ENCODE data around the gene PACSIN2.

Gene PACSIN2

DNA sequence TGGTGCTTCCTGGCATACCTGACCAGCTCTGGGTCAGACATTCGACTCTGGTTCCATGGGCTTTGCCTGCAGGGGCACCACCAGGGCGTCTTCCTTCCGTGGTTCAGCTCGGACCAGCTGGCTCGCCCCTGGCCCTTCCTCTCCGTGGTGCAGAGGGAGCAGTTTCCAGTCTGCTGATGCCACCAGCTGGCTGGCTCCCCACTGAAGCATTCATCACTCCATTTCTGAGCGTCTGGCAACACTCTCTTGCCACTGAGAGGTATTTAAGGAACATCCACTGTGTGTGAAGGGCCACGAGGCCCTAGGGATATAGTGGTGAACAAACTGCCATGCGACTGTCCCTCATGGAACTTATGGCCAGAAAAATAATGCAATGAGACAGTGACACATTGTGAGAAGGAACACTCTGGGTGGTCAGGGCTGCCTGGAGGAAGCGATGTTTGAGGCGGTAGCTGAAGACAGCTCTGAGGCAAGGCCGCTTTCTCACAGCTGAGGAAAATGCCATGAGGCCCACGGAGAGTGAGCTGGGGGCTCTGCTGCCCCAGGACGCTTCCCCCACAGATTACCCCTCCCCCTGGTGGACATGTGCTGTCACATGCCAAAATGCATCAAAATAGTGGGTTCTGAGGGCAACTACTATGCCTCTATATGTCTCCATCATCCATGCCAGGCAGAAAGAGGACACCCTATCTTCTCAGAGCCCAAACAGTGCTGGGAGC, 113.0 kb downstream of the PACSIN2 start:
- DNase-seq, result no peak

DNA sequence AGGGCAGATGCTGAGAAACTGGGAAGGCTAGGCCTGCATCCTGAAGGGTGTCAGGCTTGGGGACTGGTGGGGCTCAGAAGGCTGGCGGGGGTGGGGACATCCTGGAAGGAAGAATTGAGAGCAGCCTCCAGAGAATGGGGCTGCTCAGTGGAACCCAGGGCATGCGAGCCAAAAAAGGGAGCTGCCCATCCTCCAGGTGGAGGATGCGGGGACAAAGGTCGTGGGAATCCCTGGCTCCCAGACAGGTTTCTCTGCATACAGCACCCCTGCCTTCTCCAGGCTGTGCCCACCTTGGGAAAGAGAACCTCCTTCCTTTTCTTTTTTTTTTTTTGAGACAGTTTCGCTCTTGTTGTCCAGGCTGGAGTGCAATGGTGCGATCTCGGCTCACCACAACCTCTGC, 117.0 kb downstream of the PACSIN2 start:
- DNase-seq, result no peak

DNA sequence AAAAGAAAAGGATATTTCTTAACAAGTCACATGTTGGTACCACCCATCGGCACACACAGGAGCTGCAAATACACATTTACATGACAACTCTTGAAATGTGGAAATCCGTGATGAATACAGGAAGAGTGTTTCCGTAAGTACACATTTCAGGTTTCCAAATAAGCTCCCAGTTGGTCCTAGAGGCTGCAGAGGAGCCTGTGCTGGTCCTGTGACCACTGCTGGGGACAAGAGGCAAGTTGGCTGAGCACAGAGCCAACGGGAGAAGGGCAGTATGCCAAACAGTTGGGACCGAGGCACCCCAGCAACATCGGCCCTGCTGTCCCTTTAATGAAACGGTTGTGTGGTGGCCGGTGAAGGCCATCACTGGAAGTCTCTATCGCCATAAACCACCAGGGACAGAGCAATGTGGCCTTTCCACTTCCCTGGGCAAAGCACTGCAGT, 119.4 kb downstream of the PACSIN2 start:
- DNase-seq, result no peak

DNA sequence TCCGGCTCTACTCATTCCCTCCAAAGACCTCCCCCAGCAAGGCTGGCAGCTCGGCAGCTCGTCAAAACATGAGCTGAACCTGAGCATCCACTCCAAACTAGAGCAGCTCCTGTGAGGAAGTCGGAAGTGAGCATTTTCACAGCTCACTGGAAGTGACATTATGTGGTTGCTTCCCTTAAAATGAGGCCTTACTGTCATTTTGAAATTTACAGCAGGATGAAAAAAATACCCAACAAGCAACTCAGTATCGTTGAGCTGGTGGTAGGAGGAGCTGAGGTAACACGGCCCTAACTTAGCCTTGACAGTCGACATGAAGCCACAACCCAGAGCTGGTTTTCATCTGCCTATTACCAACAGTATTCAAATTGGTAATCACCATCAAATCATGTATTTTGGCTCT, 119.9 kb downstream of the PACSIN2 start:
- DNase-seq, result no peak

DNA sequence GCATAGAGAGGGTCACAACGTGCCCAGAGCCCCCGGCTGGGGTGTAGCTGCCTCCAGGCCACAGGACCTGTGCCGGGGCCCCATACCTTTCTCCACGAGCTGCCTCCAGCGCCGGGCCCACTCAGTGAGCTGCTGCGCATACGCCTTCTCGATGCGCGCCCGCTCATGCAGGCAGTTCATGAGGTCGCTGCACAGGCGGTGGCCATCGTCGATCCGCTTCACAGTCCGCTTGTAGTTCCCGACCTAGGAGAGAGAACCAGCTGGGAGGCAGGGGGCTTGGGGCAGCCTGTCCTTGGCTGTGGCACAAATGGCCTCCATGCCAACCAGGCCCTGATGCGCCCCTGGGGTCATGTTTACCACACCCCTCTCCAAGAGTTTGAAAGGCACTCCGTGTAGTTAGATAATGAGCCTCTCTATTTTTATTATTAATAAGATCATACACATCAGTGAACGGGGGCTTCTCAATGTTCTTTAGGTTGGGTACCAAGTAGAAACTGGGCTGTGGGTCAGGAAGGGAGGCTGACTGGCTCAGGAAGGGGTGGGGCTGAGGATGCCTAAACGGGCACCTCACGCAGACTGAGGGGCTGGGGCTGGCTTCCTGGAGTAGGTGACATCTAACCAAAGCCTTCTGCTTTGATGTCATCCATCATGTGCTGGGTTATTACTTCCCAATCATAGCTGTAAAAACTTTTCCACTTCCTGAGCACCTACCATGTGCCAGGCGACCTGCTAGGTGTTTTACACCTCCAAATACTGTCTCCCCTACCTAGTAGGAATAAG, 121.4 kb downstream of the PACSIN2 start:
- DNase-seq, result no peak

DNA sequence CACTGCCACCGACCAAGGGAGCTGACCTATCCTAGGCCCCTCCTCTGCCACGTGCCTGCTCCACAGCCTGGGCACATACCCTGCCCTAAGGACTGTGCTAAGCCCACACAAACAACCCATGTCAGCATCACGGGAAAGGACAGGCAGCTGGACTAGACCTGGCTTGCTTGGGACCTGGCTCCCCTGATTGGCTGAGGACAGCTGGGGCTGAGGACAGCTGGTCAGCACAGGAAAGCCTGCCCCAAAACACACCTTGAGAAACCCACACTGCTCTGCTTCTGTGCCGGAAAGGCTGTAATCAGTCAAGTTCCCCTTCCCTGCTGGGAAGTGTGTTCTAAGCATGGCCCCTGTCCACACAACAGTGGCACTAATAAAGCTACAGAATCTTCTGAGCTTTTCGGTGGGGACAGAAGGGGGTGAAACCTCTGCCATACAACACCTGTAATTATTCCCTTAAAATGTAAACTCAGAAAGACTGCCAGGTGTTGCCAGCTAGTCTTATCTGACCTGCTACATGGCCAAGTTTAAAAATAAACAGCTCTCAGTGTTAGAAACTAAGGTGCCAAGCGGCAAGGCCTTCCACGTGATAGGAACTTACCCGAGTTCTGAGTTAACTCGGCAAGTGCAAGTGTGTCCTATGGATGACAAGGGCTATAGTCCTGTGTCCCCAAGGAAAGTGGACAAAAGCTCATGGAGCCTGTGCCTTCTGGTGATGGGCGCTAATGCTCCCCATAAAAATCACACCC, 122.2 kb downstream of the PACSIN2 start:
- no peak for DNase-seq

DNA sequence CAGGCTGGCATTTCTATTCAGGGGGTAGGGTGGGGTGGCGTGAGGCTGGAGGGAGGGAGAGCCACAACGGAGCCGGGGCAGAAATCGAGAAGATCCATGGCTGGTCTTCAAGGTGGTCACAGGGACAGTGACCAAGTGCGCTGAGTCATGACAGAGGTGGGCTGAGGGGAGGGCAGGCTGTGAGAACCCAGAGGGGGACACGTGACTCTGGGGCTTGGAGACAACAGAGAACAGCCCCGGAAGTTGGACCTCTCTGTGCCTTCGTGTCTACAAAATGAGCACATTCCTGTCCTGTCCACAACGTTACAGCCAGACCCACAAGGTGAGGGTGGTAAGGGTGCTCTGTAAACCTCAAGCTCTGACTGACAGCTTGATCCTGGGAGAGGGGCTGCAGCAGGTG, 122.8 kb downstream of the PACSIN2 start:
- DNase-seq, result no peak

DNA sequence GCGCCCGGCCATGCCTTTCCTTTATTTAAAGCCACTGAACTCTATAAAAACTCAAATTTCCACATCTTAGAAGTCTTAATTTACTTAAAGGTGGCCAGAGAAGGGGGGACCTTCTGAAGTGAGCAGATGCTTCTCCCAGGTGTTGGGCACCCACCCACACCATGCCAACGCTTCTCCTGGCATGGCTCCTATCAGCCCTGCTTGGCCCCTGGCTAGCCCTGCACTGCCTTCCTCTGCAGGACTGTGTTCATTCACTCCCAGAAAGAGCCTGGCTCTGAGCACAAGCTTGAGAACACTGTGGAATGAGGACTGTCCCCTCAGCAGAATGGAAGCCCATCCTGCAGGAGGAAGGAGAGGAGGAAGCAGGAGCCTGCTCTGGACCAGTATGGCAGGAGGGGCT, 123.3 kb downstream of the PACSIN2 start:
- DNase-seq, result no peak

DNA sequence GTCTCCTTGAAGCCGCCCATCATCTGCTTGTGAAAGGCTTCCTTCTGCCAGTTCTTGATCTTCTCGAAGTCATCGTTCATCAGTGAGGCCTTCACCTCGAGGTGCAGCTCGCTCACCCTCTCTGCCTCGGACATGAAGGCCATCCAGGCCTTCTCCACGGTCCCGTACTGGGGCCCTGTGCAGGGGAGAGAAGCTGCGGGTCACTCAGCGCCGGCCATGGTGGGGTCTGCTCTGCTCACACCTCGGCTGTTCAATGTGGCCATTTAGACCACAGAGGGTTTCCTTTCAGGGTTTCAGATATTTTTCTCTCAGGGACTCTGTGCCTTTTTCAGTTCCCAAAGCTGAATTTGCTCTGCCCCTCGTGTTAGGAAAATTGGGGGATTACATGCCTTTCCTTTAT, 123.9 kb downstream of the PACSIN2 start:
- no peak for DNase-seq

DNA sequence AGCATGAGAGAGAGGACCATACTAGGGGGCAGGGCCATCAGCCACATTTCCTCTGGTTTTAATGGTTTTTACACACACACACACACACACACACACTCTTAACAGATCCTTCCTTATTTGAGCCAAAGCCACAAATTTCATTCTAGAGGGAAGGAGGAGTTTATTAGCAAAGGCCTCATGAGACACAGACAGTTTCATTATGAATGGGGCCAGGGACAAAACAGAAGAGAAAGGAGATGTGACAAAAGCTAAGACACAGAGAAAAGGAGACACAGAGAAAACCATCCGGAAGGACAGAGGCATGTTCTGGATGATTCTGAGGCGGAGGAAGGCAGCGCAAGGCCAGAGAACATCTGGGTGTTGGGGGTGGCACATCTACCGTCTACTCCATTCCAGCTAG, 125.6 kb downstream of the PACSIN2 start:
- DNase-seq, result no peak

DNA sequence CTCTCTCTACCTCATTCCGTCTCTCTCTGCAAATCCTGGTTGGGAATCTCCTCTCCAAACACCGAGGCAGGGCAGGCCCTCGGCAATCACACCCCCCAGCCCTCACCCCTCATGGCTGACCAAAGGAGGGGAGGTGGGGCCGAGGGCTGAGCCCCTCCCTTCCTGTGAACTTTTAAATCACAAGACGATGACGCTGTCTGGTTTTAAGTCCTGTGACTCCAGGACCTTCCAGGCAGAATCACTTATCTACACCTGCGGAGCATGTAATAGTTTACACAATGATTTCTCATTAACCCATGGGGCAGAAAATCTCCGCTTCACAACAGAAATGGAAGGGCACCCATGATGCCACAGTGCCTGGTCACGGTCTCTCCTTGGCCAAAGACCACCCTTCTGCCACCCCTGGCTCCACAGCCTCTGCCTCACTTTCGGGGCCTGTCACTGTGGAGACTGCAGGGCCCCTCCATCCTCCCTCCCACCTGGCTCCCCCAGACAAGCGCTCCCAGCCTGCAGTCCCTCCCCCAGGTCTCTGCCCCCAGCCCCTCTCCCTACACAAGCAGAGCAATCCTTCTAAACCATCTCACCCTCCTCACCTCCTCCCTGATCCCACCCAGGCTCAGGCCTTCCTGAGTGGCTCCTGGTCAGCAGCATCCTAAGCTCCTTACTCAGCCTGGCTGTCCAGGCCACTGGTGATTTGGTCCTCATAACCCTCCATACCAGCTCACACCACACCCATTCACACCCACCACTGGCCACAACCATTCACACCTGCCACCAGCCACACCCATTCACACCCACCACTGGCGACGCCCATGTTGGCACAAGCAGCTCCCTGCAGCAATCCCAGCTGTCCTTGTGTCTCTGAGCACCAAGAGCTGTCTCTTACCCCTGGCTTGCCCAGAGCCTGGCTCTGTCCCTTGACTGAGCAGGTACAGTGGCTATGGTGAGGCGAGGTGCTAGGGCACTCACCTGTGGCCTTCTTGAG, 127.1 kb downstream of the PACSIN2 start:
- DNase-seq, result no peak

DNA sequence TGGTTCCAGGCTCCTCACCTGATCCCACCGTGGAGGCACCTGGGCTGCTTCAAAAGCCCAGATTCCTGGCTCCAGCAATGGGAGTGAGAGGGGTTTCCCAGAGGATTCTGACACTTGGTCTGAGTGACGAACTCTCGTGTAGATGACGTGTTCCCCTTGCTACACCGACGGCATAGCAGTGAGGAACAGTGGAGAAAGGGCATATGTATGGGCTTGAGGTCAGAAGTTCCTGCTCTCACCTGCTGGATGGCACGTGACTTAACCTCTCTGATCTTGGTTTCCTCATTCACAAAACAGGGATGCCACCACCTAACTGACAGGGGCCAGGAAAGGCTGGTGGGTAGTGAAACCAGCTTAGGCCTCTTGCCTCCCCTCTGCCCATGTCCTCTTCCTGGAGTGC, 127.8 kb downstream of the PACSIN2 start:
- DNase-seq, result no peak

DNA sequence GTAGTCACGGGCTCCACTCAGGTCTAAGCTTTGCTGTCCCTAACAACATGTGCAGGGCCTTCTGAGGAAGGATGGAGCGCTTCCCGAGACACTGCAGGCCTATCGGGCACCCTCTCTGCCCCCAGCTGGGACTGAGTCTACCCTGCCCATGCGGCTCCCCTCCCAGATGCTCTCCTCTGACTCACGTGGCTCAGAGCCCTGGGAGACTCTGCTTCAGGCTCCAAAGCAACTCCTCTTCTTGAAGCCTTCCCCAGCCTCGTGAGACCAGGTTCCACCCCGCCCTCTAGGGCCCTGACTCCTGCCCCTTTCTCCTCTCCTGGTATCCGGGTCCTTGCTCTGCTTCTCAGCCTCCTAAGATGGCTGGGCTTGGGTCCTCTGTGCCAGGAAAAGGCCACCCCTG, 129.5 kb downstream of the PACSIN2 start:
- DNase-seq, result no peak

DNA sequence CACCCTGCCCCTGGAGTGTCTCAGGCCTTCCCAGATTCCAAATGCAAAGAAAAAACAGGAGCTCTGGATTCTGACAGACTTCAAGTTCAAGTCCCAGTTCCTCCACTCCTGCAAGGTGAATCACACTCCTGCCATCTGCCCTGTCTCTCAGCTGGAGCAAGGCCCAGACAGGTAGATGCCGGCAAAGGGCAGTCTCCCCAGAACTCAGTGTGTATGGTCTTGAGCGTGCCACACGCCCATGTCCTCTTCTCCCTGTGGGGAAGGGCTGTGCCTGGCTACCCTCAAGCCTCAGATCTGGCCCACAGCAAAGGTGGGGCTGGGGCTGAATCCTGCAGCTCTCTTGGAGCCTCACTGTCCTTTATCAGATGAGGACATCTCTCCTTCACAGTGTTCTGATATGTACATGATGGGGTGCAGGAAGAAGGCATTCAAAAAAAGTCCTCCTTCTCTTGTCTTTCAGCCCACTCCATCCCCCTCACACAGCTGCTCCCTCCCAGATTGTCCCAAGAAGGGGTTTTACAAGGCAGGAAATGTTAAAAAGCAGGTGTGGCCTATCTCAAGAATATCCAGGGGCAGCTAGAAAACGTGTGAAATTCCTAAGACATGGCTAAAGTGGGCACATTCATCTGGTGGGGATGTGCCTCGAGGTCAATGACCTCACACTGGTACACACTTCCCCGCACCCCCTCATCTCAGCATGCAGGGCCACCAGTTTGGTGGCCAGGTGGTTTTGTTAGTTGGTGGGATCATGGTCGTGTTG, 130.2 kb downstream of the PACSIN2 start:
- no peak for DNase-seq

DNA sequence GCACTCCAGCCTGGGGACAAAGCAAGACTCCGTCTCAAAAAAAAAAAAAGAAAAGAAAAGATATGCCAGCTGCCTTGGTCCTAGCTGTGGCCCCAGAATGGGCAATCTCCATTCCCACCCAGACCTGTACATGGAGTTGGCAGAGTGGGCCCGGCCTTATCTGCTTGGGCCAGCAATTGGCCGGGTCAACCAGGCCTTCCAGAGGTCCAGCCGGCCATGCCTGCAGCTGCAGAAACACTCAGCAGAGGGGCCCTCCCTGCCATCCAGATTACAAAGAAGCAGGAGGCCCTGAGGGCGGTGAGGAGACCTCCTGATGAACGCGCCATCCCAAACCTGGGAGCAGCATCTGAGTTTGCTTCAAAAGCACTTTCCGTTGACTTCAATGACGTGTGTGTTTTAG, 131.0 kb downstream of the PACSIN2 start:
- DNase-seq, result no peak

DNA sequence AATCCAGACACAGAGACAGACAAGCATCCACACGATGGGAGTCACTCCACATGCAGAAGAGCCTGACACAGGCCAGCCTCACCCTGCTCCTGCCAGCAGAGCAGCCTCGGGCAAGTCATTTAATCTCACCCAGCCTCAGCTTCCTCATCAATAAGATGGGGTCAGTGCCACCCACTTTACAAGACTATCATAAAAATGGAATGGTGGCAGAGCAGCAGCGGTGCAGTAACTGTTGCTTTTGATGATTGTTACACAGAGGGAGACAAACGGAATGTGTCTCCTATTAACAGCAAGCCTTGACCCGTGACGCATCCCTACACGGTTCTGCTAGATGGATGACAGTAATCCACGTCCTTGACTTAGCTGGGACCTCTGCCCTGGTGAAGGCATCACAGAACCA, 131.8 kb downstream of the PACSIN2 start:
- no peak for DNase-seq

DNA sequence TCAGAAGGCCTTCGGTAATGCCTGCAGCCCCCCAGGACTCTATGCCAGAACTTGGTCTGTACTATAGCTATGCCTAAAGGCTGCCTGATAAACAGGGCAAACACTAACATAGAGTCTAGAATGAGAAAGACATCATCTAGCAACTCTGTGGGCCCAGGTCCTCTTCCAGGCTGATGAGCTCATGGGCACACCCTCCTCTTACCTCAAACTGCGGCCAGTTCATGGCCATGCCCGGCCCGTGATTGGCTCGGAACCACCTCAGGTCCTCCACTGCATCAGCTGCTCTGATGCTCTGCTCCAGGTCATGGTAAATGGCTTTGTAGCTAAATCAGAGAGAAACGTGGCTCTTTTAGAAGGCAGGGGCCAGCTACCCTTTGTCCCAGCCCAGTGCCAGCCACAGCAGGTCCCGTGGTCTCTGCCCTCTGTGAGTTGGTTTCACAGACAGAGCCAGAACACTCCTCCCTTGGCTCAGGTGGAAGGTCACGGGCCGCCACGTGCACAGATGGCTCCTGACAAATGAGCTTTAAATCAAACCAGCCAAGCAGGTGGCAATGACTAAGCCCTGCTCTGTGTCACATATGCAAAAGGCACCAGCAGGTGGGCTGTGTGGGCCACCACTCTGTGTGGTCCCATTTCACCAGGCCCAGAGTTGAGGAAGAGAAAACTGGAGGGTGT, 132.8 kb downstream of the PACSIN2 start:
- no peak for DNase-seq

DNA sequence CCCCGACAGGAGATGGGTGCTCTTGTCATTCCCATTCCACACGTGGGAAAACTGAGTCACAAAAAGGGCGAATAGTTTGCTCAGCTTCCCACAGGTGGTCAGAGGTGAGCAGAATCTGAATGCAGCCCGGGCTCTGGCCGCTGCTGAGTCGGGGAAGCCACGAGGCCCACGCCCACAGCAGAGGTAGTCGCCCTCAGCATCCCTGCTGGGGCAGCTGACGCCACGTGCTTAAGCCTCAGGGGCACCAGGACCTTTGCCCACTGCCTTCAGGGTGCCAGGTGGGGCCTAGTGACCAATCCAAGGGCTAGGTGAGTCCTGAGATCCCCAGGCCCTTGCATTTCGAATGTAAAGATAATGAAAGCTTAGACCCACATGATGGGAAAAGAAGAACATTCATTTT, 133.7 kb downstream of the PACSIN2 start:
- no peak for DNase-seq

DNA sequence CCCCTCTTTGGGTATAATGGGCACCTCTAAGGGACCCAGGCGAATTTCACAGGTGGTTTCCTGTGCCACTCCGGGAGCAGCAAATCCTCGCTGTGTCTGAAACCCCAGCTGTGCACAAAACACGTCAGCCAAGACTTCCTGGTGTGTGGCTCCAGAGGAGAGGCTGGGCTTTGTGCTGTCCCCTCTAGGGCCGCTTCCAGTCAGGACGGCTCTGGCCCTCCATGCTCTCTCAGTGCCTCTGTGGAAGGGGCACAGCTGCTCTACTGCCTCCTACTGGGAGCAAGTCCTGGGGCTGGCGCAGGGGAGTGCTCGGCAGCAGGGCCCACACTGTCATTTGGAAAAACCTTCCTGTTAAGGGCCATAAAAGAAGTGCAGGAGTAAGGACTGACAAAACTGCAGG, 134.1 kb downstream of the PACSIN2 start:
- no peak for DNase-seq

DNA sequence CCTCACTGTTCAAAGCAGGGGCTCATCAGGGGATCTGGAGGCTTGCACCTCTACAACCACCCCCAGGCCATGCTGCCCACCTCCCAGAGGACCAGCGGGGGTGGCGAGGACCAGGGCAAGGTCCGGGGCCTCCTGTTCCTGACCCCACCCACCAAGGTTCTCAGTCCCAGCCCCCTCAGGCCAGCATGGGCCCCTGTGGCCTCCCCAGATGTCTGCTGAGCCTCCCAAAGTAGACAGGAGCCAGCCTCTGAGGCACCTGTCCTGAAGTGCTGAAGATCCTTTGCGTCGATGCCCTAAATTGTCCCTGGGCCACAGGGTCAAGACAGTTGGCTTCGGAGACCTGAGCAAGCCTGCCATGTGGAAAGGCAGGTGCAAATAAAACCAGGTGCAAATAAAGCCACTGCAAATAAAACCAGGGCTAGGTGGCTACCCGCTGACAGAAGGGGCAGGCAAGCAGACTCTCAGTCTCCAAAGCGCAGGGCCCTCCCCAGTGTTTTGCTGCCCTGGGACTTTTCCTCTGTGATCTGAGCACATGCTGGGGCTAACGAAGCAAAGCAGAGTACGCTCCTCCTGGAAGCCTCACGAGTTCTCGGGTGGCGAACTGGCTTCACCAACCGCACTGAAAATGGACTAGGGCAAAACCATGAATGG, 135.5 kb downstream of the PACSIN2 start:
- DNase-seq, result peak in 1 of 2 experiments; percentile 7
